Activated gamma-delta T cell treated with anti-CD3 and anti-CD28 coated beads, Interleukin-2, amount 50 U/mL, for 16 hours (primary cell): ENCODE measurements around the gene C11orf54.

Experiments used
- DNase-seq: peaks from one replicate; pipeline ENCODE4 v3.0.0-alpha.2; 2020; ENCODE audit warnings: low read depth

The C11orf54 gene

GRCh38 chr11:93741094-93741881, at the start of gene C11orf54, which contains the start of gene TAF1D:
Gene C11orf54 (plus strand): TSS chr11:93741672. CDS start chr11:93747394, 5,722 bp downstream.
Gene TAF1D (minus strand): TSS chr11:93741495. CDS start chr11:93739304, 2,191 bp downstream.
- DNase-seq: peak; percentile 94

- no peak for DNase-seq
Observed at GRCh38 chr11:93694109-93694508, 47.4 kb upstream of the C11orf54 start.

- DNase-seq: no peak
Observed at GRCh38 chr11:93694557-93694956, 46.9 kb upstream of the C11orf54 start.

GRCh38 chr11:93697611-93698010, 43.9 kb upstream of the C11orf54 start:
- DNase-seq: no peak

- DNase-seq: no peak
Observed at GRCh38 chr11:93700830-93701229, 40.6 kb upstream of the C11orf54 start.

- no peak for DNase-seq
Observed at GRCh38 chr11:93704237-93704636, 37.2 kb upstream of the C11orf54 start.

- no peak for DNase-seq
Observed at GRCh38 chr11:93710239-93710638, 31.2 kb upstream of the C11orf54 start.

- no peak for DNase-seq
Observed at GRCh38 chr11:93712678-93713077, 28.8 kb upstream of the C11orf54 start.

- no peak for DNase-seq
Observed at GRCh38 chr11:93715797-93716396, 25.6 kb upstream of the C11orf54 start.

- DNase-seq: no peak
Observed at GRCh38 chr11:93717501-93717900, 24.0 kb upstream of the C11orf54 start.

GRCh38 chr11:93718057-93718563, 23.4 kb upstream of the C11orf54 start:
- no peak for DNase-seq

- no peak for DNase-seq
Observed at GRCh38 chr11:93719310-93719709, 22.2 kb upstream of the C11orf54 start.

GRCh38 chr11:93720522-93720921, 20.9 kb upstream of the C11orf54 start:
- no peak for DNase-seq

- DNase-seq: no peak
Observed at GRCh38 chr11:93724089-93724488, 17.4 kb upstream of the C11orf54 start.

GRCh38 chr11:93727985-93728791, 13.3 kb upstream of the C11orf54 start:
- DNase-seq: no peak

GRCh38 chr11:93728792-93729128, 12.7 kb upstream of the C11orf54 start:
- no peak for DNase-seq

GRCh38 chr11:93729129-93729616, 12.3 kb upstream of the C11orf54 start:
- no peak for DNase-seq

GRCh38 chr11:93730108-93731107, 11.1 kb upstream of the C11orf54 start:
- DNase-seq: no peak

- DNase-seq: no peak
Observed at GRCh38 chr11:93732237-93732892, 9.1 kb upstream of the C11orf54 start.

GRCh38 chr11:93733474-93733873, 8.0 kb upstream of the C11orf54 start:
- DNase-seq: no peak
